Neural cell (in vitro differentiated cells): ENCODE results near the gene NDUFA8.

Source experiments
- CTCF ChIP-seq: fragments of 450-650 bp; IDR thresholded peaks from 2 replicates; pipeline ENCODE4 v1.5.1; 2014; ENCODE audit warnings: antibody characterized with exemption, mild to moderate bottlenecking, moderate library complexity; ENCODE audit not compliant: poor library complexity, severe bottlenecking
- EP300 ChIP-seq: fragments of 450-650 bp; conservative IDR thresholded peaks from 2 replicates; pipeline ENCODE4 v1.6.1; 2014; ENCODE audit warnings: antibody characterized with exemption, mild to moderate bottlenecking, moderate library complexity; ENCODE audit not compliant: poor library complexity, severe bottlenecking
- EZH2 ChIP-seq: fragments of 200-600, 300-800 bp; shearing (Covaris generic), sonication (generic); IDR thresholded peaks from 2 replicates; pipeline ENCODE4 v1.6.1; 2014; ENCODE audit warnings: antibody characterized with exemption, low read length, borderline replicate concordance, mild to moderate bottlenecking; ENCODE audit not compliant: insufficient read depth, poor library complexity, severe bottlenecking
- POLR2AphosphoS5 ChIP-seq: IDR thresholded peaks from 2 replicates; pipeline ENCODE4 v1.6.1; 2012
- RAD21 ChIP-seq: fragments of 450-650 bp; conservative IDR thresholded peaks from 2 replicates; pipeline ENCODE4 v1.6.1; 2014; ENCODE audit warnings: antibody characterized with exemption, mild to moderate bottlenecking, moderate library complexity
- TAF1 ChIP-seq: IDR thresholded peaks from 2 replicates; pipeline ENCODE4 v1.6.1; 2012; ENCODE audit warnings: low read depth

DNA sequence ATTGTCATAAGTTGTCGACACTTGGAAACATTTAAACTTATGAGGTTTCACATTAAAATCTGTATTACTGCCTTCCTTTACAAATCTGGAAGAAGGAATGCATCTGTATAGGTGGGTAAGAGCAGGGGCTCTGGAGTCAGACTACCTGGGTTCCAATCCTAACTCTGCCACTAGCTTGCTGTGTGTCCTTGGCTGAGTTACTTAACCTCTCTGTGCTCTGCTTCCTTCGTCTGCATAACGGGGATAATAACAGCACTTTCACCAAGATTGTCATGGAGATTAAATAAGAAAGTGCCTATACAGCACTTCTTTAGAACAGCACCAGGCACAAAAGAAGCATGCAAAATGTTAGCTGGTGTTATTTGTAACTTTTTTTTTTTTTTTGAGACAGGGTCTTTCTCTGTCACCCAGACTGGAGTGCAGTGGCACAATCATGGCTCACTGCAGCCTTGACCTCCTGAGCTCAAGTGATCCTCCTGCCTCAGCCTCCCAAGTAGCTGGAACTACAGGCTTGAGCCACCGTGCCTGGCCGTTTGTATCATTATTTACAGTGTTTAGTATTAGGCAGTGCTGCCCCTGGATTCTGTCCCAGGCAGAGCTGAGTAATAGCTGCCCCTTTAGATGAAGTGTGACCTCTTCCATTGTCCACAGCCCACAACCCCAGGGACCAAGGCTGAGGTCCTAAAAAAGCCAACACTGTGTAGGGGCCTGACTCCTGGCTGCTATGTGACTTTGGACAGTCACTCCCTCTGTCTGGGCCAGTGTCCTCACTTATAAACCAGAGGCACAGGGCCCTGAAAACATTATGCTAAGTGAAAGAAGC, 41.0 kb downstream of the NDUFA8 start:
- TF ChIP-seq EZH2 (no peak), POLR2AphosphoS5 (no peak), CTCF (no peak), RAD21 (no peak), TAF1 (no peak), EP300 (no peak)
